Kidney epithelial cell (primary cell): Measurements from ENCODE around the gene TMEM14C. TPM values are rescaled to one million over a fixed set of nuclear protein-coding genes. Genes with fewer than 3 reads are reported as not detected.

Experiments used
- total RNA-seq: library from RNA; depleted of rRNA; stranded (reverse); fragments of >200 nt; gene quantifications from 2 replicates; pipeline ENCODE4 v1.2.3, GENCODE V29; 2015

The TMEM14C gene
- total RNA-seq, 1 donor from 2014 or later, result 190 TPM

Other genes with a start within 250 kb of the TMEM14C start
- 6.5 and 7.3 TPM in 2 replicates for gene GCNT2, start 201.7 kb upstream of the TMEM14C start, total RNA-seq
- gene C6orf52, start 28.5 kb upstream of the TMEM14C start, total RNA-seq, result 3.1 and 3.3 TPM in 2 replicates
- 27.5 and 30.8 TPM in 2 replicates for gene PAK1IP1, start 28.1 kb upstream of the TMEM14C start, total RNA-seq
- gene TMEM14B, start 24.7 kb downstream of the TMEM14C start, total RNA-seq, result 86.5 and 99.8 TPM in 2 replicates
- gene MAK, start 115.5 kb downstream of the TMEM14C start, total RNA-seq, result 0.14 and 0.17 TPM in 2 replicates
- not detected in 2 replicates for gene GCM2, start 159.0 kb downstream of the TMEM14C start, total RNA-seq
- 0.71 and 2.5 TPM in 2 replicates for gene SYCP2L, start 164.0 kb downstream of the TMEM14C start, total RNA-seq